ENCODE results near the gene YIF1A.
"Not testable (repeated sequence)": the region's sequence is repeated elsewhere in the genome, so short reads cannot be mapped to it uniquely, and the experiment has no call there.

YIF1A gene

GRCh38 chr11:66268244-66268951 is 20.5 kb downstream of the YIF1A start, which contains the start of gene RAB1B:
RAB1B (plus strand) TSS chr11:66268639; CDS start chr11:66268680, 41 bp downstream.
- DNase-seq = peak; percentile 99

- DNase-seq = peak; percentile 82
These were observed 21.3 kb downstream of the YIF1A start for GRCh38 chr11:66267379-66268243.

- DNase-seq = no peak
These were observed 21.9 kb downstream of the YIF1A start for GRCh38 chr11:66267039-66267378.

- no peak for DNase-seq
These were observed 22.4 kb downstream of the YIF1A start for GRCh38 chr11:66266378-66267038.

GRCh38 chr11:66265531-66266377 is 23.2 kb downstream of the YIF1A start:
- no peak for DNase-seq

- DNase-seq = no peak
These were observed 24.0 kb downstream of the YIF1A start for GRCh38 chr11:66264914-66265313.

- no peak for DNase-seq
These were observed 24.6 kb downstream of the YIF1A start for GRCh38 chr11:66264383-66264782.

GRCh38 chr11:66263785-66264184 is 25.2 kb downstream of the YIF1A start:
- no peak for DNase-seq

GRCh38 chr11:66263231-66263630 is 25.7 kb downstream of the YIF1A start:
- DNase-seq = no peak

GRCh38 chr11:66262696-66263095 is 26.2 kb downstream of the YIF1A start:
- DNase-seq = no peak

- DNase-seq = no peak
These were observed 26.8 kb downstream of the YIF1A start for GRCh38 chr11:66262191-66262590.

GRCh38 chr11:66261578-66261977 is 27.4 kb downstream of the YIF1A start:
- DNase-seq = no peak

- no peak for DNase-seq
These were observed 29.0 kb downstream of the YIF1A start for GRCh38 chr11:66259956-66260355.

GRCh38 chr11:66259225-66259624 is 29.7 kb downstream of the YIF1A start:
- no peak for DNase-seq

- no peak for DNase-seq
These were observed 30.5 kb downstream of the YIF1A start for GRCh38 chr11:66258473-66258893.

GRCh38 chr11:66253081-66253480 is 35.9 kb downstream of the YIF1A start:
- DNase-seq = not testable (repeated sequence)

GRCh38 chr11:66251809-66252208 is 37.1 kb downstream of the YIF1A start:
- no peak for DNase-seq

GRCh38 chr11:66248903-66249302 is 40.0 kb downstream of the YIF1A start:
- no peak for DNase-seq

GRCh38 chr11:66247801-66248200 is 41.1 kb downstream of the YIF1A start:
- no peak for DNase-seq

- DNase-seq = no peak
These were observed 41.6 kb downstream of the YIF1A start for GRCh38 chr11:66247295-66247694.

- no peak for DNase-seq
These were observed 45.0 kb downstream of the YIF1A start for GRCh38 chr11:66243782-66244535.
